Liver (tissue), 3 donors: Measurements from ENCODE around the gene PLCB3.

Experiments used
- GABPA ChIP-seq, 2 donors: IDR thresholded peaks in 1 of 2; conservative IDR thresholded peaks in 1 of 2; 2 replicates each; pipeline ENCODE4 v1.6.1; 2016; ENCODE audit warnings: antibody characterized with exemption in 2 of 2, mild to moderate bottlenecking in 1 of 2, moderate library complexity in 1 of 2
- RAD21 ChIP-seq, 2 donors: IDR thresholded peaks; 2 replicates each; pipeline ENCODE4 v1.6.1; 2016; ENCODE audit warnings: antibody characterized with exemption in 2 of 2, mild to moderate bottlenecking in 2 of 2
- SP1 ChIP-seq: IDR thresholded peaks from 2 replicates; pipeline ENCODE4 v1.6.1; 2018; ENCODE audit warnings: antibody characterized with exemption, mild to moderate bottlenecking
- TF ChIP-seq, protein P1 (sequence below): IDR thresholded peaks from 2 replicates; pipeline ENCODE4 v1.6.1; 2016; ENCODE audit warnings: antibody characterized with exemption
- TF ChIP-seq, protein P2 (sequence below): fragments of 150-350 bp; IDR thresholded peaks from 2 replicates; pipeline ENCODE4 v1.5.1; 2017; ENCODE audit warnings: improper control_type of control experiment, low read depth, low read length; ENCODE audit not compliant: missing input control
- TF ChIP-seq, protein P3 (sequence below): IDR thresholded peaks from 2 replicates; pipeline ENCODE4 v1.6.1; 2016; ENCODE audit warnings: antibody characterized with exemption, mild to moderate bottlenecking
- donor health status: healthy.
- donor health status: healthy.

DNA sequence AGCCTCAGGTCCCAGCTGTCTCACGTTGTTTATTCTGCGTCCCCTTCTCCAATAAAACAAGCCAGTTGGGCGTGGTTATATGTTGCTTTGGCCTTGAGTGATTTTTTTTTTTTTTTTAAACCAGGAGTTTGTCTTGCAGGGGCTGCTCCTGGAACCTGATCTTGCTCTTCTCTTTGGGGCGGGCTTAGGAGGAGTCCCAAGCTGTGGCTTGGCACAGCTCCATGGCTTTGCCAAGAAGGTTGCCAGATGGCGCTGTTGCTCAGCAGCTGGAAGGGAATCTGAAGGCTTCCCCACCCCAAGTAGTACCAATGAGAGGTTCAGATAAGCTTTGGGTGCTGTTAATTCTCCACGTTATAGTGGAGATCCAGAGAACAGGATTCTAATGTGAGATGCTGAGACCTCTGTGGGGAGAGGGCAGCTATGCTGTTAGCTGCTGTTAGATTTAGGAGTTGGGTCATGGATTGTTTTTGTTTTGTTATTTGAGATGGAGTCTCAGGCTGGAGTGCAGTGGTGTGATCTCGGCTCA, 46.8 kb upstream of the PLCB3 start:
- peak; percentile 5 for TF ChIP-seq SP1
- peak; percentile 87 for TF ChIP-seq RAD21 (IDR thresholded peaks at IDR 0.05)
- TF ChIP-seq, protein P1, sequence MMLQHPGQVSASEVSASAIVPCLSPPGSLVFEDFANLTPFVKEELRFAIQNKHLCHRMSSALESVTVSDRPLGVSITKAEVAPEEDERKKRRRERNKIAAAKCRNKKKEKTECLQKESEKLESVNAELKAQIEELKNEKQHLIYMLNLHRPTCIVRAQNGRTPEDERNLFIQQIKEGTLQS = no peak
- TF ChIP-seq, protein P2, sequence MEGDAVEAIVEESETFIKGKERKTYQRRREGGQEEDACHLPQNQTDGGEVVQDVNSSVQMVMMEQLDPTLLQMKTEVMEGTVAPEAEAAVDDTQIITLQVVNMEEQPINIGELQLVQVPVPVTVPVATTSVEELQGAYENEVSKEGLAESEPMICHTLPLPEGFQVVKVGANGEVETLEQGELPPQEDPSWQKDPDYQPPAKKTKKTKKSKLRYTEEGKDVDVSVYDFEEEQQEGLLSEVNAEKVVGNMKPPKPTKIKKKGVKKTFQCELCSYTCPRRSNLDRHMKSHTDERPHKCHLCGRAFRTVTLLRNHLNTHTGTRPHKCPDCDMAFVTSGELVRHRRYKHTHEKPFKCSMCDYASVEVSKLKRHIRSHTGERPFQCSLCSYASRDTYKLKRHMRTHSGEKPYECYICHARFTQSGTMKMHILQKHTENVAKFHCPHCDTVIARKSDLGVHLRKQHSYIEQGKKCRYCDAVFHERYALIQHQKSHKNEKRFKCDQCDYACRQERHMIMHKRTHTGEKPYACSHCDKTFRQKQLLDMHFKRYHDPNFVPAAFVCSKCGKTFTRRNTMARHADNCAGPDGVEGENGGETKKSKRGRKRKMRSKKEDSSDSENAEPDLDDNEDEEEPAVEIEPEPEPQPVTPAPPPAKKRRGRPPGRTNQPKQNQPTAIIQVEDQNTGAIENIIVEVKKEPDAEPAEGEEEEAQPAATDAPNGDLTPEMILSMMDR = peak; percentile 57
- no peak for TF ChIP-seq GABPA (IDR thresholded peaks at IDR 0.05 in 1 of 2, conservative IDR thresholded peaks at IDR 0.05 in 1 of 2)
- TF ChIP-seq, protein P3, sequence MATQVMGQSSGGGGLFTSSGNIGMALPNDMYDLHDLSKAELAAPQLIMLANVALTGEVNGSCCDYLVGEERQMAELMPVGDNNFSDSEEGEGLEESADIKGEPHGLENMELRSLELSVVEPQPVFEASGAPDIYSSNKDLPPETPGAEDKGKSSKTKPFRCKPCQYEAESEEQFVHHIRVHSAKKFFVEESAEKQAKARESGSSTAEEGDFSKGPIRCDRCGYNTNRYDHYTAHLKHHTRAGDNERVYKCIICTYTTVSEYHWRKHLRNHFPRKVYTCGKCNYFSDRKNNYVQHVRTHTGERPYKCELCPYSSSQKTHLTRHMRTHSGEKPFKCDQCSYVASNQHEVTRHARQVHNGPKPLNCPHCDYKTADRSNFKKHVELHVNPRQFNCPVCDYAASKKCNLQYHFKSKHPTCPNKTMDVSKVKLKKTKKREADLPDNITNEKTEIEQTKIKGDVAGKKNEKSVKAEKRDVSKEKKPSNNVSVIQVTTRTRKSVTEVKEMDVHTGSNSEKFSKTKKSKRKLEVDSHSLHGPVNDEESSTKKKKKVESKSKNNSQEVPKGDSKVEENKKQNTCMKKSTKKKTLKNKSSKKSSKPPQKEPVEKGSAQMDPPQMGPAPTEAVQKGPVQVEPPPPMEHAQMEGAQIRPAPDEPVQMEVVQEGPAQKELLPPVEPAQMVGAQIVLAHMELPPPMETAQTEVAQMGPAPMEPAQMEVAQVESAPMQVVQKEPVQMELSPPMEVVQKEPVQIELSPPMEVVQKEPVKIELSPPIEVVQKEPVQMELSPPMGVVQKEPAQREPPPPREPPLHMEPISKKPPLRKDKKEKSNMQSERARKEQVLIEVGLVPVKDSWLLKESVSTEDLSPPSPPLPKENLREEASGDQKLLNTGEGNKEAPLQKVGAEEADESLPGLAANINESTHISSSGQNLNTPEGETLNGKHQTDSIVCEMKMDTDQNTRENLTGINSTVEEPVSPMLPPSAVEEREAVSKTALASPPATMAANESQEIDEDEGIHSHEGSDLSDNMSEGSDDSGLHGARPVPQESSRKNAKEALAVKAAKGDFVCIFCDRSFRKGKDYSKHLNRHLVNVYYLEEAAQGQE = no peak
